Measurements from ENCODE around the gene ADGRV1.

The ADGRV1 gene

DNA sequence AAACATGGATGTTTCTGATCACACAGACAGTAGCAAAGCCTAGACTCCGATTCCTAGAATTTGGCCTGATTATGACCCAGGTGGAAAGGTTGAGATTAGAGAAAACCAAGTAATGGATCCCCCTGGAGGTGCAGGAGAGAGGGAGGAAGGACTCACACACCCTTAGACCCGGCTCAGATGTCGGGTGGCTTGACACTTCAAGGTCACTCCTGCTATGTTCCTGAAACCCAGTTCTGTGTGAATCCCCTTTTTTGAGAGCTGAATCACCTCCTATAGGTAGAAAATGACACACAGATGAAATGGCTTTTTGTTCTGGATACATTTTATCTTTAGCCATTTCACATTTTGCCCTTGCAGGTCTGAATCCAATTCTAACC, 631.7 kb downstream of the ADGRV1 start:
- Histone ChIP-seq H3K4me3 (ENCODE audit: low read length) (no peak overlapping the region), H3K9ac (ENCODE audit: low read length) (no peak overlapping the region), H3K4me1 (ENCODE audit: control insufficient read depth, low read depth, low read length) (no peaks in the 10 kb centered on the region), H3K9me3 (ENCODE audit: control insufficient read depth, low read depth, low read length) (no peaks in the 10 kb centered on the region), H3K27me3 (ENCODE audit: control insufficient read depth, insufficient read depth, low read length) (no peaks in the 10 kb centered on the region), H3K27ac (ENCODE audit: low read length) (no peak overlapping the region), H3K36me3 (ENCODE audit: control insufficient read depth, low read depth, low read length) (no peaks in the 10 kb centered on the region)

DNA sequence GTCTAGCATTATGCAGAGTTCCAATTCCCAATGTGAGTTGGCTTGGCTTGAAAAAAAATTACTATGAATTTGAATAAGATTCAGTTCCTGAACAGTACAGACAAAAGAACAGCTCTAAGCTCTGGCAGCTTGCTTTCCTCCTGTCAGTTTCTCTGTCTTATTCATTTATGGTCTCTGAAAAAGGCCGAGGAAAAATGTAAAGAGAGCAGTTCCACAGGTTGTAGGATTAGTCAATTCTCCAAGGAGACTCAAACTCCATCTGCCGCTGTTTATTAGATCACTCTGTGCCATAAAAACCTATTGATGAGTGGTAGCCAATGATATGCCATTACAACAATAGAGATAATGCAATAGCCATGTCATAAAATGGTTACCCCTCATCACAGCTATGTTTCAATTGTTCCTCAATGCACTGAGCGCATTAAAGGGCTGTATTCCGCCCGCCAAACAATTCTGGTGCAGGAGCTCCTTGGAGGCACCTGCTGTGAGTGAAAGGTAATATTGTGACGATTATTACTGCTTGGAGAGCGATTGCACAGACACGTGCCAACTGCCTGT, 636.3 kb downstream of the ADGRV1 start:
- no peak overlapping the region for H3K9ac ChIP-seq (ENCODE audit: low read length)
- no peak overlapping the region for H3K4me3 ChIP-seq (ENCODE audit: low read length)
- no peaks in the 10 kb centered on the region for H3K27me3 ChIP-seq (ENCODE audit: control insufficient read depth, insufficient read depth, low read length)
- H3K9me3 ChIP-seq (ENCODE audit: control insufficient read depth, low read depth, low read length): no peaks in the 10 kb centered on the region
- no peaks in the 10 kb centered on the region for H3K36me3 ChIP-seq (ENCODE audit: control insufficient read depth, low read depth, low read length)
- H3K27ac ChIP-seq (ENCODE audit: low read length): no peak overlapping the region
- H3K4me1 ChIP-seq (ENCODE audit: control insufficient read depth, low read depth, low read length): no peaks in the 10 kb centered on the region

DNA sequence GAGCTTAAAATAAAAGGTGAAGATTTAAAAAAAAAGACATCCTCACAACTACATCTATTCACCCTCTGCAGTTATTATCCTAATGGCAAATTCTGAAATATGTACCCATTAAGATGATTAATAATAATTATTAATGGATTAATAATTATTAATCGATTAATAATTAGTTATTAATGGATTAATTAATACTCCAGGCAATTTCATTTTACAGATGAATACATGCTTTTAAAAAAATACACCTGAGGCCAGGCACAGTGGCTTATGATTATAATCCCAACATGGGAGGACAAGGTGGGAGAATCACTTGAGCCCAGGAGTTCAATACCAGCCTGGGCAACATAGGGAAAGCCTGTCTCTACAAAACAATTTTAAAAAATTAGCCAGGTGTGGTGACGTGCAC, 642.1 kb downstream of the ADGRV1 start:
- H3K27me3 ChIP-seq (ENCODE audit: control insufficient read depth, insufficient read depth, low read length): no peaks in the 10 kb centered on the region
- no peak overlapping the region for H3K9ac ChIP-seq (ENCODE audit: low read length)
- no peak overlapping the region for H3K4me3 ChIP-seq (ENCODE audit: low read length)
- H3K9me3 ChIP-seq (ENCODE audit: control insufficient read depth, low read depth, low read length): no peaks in the 10 kb centered on the region
- H3K27ac ChIP-seq (ENCODE audit: low read length): no peak overlapping the region
- no peaks in the 10 kb centered on the region for H3K36me3 ChIP-seq (ENCODE audit: control insufficient read depth, low read depth, low read length)
- H3K4me1 ChIP-seq (ENCODE audit: control insufficient read depth, low read depth, low read length): no peaks in the 10 kb centered on the region

- Histone ChIP-seq H3K4me1 (ENCODE audit: control insufficient read depth, low read depth, low read length) (no peaks in the 10 kb centered on the region), H3K27ac (ENCODE audit: low read length) (no peak overlapping the region), H3K27me3 (ENCODE audit: control insufficient read depth, insufficient read depth, low read length) (no peaks in the 10 kb centered on the region), H3K9ac (ENCODE audit: low read length) (no peak overlapping the region), H3K9me3 (ENCODE audit: control insufficient read depth, low read depth, low read length) (no peaks in the 10 kb centered on the region), H3K4me3 (ENCODE audit: low read length) (no peak overlapping the region), H3K36me3 (ENCODE audit: control insufficient read depth, low read depth, low read length) (no peaks in the 10 kb centered on the region)
Measured at GRCh38 chr5:91206103-91206502, 647.5 kb downstream of the ADGRV1 start.

DNA sequence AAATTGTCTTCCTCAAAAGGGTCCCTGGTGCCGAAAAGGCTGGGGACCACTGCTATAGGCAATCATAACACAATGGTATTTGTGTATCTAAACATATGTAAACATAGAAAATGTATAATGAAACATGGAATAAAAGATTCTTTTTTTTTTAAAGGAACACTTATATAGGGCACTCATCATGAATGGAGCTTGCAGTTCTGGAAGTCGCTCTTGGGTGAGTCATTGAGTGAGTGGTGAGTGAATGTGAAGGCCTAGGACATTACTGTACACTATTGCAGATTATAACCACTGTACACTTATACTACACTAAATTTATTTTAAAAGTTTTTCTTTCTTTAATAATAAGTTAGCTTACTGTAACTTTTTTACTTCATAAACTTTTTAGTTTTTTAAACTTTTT, 648.1 kb downstream of the ADGRV1 start:
- H3K27me3 ChIP-seq (ENCODE audit: control insufficient read depth, insufficient read depth, low read length): no peaks in the 10 kb centered on the region

GRCh38 chr5:91207248-91207647, 648.7 kb downstream of the ADGRV1 start:
- no peaks in the 10 kb centered on the region for H3K4me1 ChIP-seq (ENCODE audit: control insufficient read depth, low read depth, low read length)
- no peak overlapping the region for H3K27ac ChIP-seq (ENCODE audit: low read length)
- no peaks in the 10 kb centered on the region for H3K27me3 ChIP-seq (ENCODE audit: control insufficient read depth, insufficient read depth, low read length)
- H3K9ac ChIP-seq (ENCODE audit: low read length): no peak overlapping the region
- H3K9me3 ChIP-seq (ENCODE audit: control insufficient read depth, low read depth, low read length): no peaks in the 10 kb centered on the region
- H3K4me3 ChIP-seq (ENCODE audit: low read length): no peak overlapping the region
- no peaks in the 10 kb centered on the region for H3K36me3 ChIP-seq (ENCODE audit: control insufficient read depth, low read depth, low read length)

More for the DNA sequence above, 648.1 kb downstream of the ADGRV1 start:
- Histone ChIP-seq H3K4me1 (ENCODE audit: control insufficient read depth, low read depth, low read length) (no peaks in the 10 kb centered on the region), H3K36me3 (ENCODE audit: control insufficient read depth, low read depth, low read length) (no peaks in the 10 kb centered on the region), H3K9ac (ENCODE audit: low read length) (no peak overlapping the region), H3K9me3 (ENCODE audit: control insufficient read depth, low read depth, low read length) (no peaks in the 10 kb centered on the region), H3K4me3 (ENCODE audit: low read length) (no peak overlapping the region), H3K27ac (ENCODE audit: low read length) (no peak overlapping the region)

- Histone ChIP-seq H3K27ac (ENCODE audit: low read length) (no peak overlapping the region), H3K27me3 (ENCODE audit: control insufficient read depth, insufficient read depth, low read length) (no peaks in the 10 kb centered on the region), H3K9ac (ENCODE audit: low read length) (no peak overlapping the region), H3K9me3 (ENCODE audit: control insufficient read depth, low read depth, low read length) (no peaks in the 10 kb centered on the region), H3K4me1 (ENCODE audit: control insufficient read depth, low read depth, low read length) (peaks cover 6% of the 10 kb centered on the region), H3K36me3 (ENCODE audit: control insufficient read depth, low read depth, low read length) (no peaks in the 10 kb centered on the region), H3K4me3 (ENCODE audit: low read length) (no peak overlapping the region)
Measured at GRCh38 chr5:91211997-91212713, 653.6 kb downstream of the ADGRV1 start.

GRCh38 chr5:91212714-91213092, 654.1 kb downstream of the ADGRV1 start:
- no peak overlapping the region for H3K9ac ChIP-seq (ENCODE audit: low read length)

More at GRCh38 chr5:91212714-91213092, 654.1 kb downstream of the ADGRV1 start:
- Histone ChIP-seq H3K4me3 (ENCODE audit: low read length) (no peak overlapping the region), H3K4me1 (ENCODE audit: control insufficient read depth, low read depth, low read length) (peaks cover 6% of the 10 kb centered on the region), H3K9me3 (ENCODE audit: control insufficient read depth, low read depth, low read length) (no peaks in the 10 kb centered on the region), H3K27me3 (ENCODE audit: control insufficient read depth, insufficient read depth, low read length) (no peaks in the 10 kb centered on the region), H3K36me3 (ENCODE audit: control insufficient read depth, low read depth, low read length) (no peaks in the 10 kb centered on the region), H3K27ac (ENCODE audit: low read length) (no peak overlapping the region)

All from iPS-18a (cell line).